Esophagus muscularis mucosa (tissue), 4 donors: ENCODE data around the gene RNF8. TPM values are rescaled to one million over a fixed set of nuclear protein-coding genes. Genes with fewer than 3 reads are reported as not detected.

Experiments
- DNase-seq: peaks from one replicate; pipeline ENCODE4 v3.0.0-alpha.2; 2017; ENCODE audit errors: extremely low spot score
- H3K27ac ChIP-seq, 4 donors: fragments of 200-600 bp; sonication (generic); replicated peaks in 1 of 4; 1 replicate in 3 of 4; 2 replicates in 1 of 4; pipeline ENCODE4 v1.5.1; 2016 to 2019; ENCODE audit warnings: mild to moderate bottlenecking in 1 of 4
- H3K27me3 ChIP-seq, 4 donors: fragments of 200-600 bp; sonication (generic); one replicate each; pipeline versions ENCODE4 v1.5.1 to v1.6.0; 2016 to 2019
- H3K36me3 ChIP-seq, 4 donors: fragments of 200-600 bp; sonication (generic); one replicate each; pipeline ENCODE4 v1.5.1; 2016 to 2019
- H3K4me1 ChIP-seq, 4 donors: fragments of 200-600 bp; sonication (generic); one replicate each; pipeline ENCODE4 v1.5.1; 2016 to 2019
- H3K4me3 ChIP-seq, 4 donors: fragments of 200-600 bp; sonication (generic); 1 replicate in 2 of 4; 2 replicates in 2 of 4; pipeline ENCODE4 v1.5.1; 2016 to 2019; ENCODE audit warnings: mild to moderate bottlenecking in 4 of 4, moderate library complexity in 1 of 4
- H3K9me3 ChIP-seq, 4 donors: fragments of 200-600 bp; sonication (generic); 1 replicate in 3 of 4; 2 replicates in 1 of 4; pipeline ENCODE4 v1.5.1; 2016 to 2019
- CTCF ChIP-seq, 3 experiments: fragments of 200-600 bp in 2 of 3; fragments of 450-650 bp in 1 of 3; sonication (generic) in 2 of 3; IDR thresholded peaks; one replicate each; pipeline ENCODE4 v1.5.1; 2017 to 2019; ENCODE audit warnings: antibody characterized with exemption in 3 of 3, mild to moderate bottlenecking in 2 of 3, moderate library complexity in 1 of 3
- EP300 ChIP-seq: sonication (generic); formaldehyde crosslinking; IDR thresholded peaks from one replicate; pipeline ENCODE4 v1.6.1; 2017; ENCODE audit warnings: antibody characterized with exemption
- POLR2A ChIP-seq: fragments of 450-650 bp; IDR thresholded peaks from one replicate; pipeline ENCODE4 v1.6.1; 2017; ENCODE audit warnings: antibody characterized with exemption, moderate library complexity, mild to moderate bottlenecking, low read depth
- POLR2AphosphoS5 ChIP-seq, 2 donors: sonication (generic); formaldehyde crosslinking; IDR thresholded peaks; one replicate each; pipeline ENCODE4 v1.6.1; 2017; ENCODE audit warnings: antibody characterized with exemption in 2 of 2
- whole genome bisulfite sequencing: methylation state at CpG from one replicate; pipeline ENCODE4 v1.1.5; 2018; 5-methylcytosine and 5-hydroxymethylcytosine counted together
- intact Hi-C: fragments of 100-400 bp; cut with DNase I; formaldehyde crosslinking; loops from one replicate; pipeline ENCODE4 v1.15.1; 2023
- total RNA-seq, 4 donors: library from RNA; depleted of rRNA; stranded (reverse); fragments of >200 nt; gene quantifications; one replicate each; pipeline versions ENCODE4 v1.1.0 to v1.2.1, GENCODE V29; 2016

RNF8 gene
- total RNA-seq, 4 donors from 2014 or later: 14.7 to 19.9 (median 18.3) TPM

DNA sequence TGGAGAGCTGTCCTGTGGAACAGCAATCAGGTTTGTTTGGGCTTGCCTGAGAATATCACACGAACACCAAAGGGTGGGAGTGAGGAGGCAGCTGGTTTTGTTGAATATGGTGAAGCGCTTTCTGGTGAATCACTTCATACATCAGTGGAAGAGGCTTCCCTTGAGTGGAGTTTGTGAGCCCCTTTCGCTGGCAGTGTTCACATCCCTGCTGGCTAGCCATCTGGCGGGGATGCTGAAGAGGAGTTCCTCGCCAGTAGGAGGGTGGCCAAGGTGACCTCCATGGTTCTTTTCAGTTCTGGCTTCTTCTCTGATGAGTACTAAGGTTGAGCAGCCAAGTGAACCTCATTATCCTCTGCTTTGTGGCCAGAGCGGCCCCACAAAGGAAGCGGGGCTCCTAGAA lies 37.7 kb upstream of the RNF8 start:
- Histone ChIP-seq H3K27me3 (no peaks in the 10 kb centered on the region), H3K9me3 (no peaks in the 10 kb centered on the region), H3K4me3 (no peak overlapping the region), H3K27ac (no peak overlapping the region), H3K4me1 (no peaks in the 10 kb centered on the region), H3K36me3 (peaks cover 20 to 87% (median 78%) of the 10 kb centered on the region in 4 donors)
- TF ChIP-seq POLR2A (no peak), EP300 (no peak), POLR2AphosphoS5 (IDR thresholded peaks at IDR 0.05) (no peak), CTCF (IDR thresholded peaks at IDR 0.05) (no peak)
- WGBS: 98% methylated on average over 7 of the region's 7 CpGs
- DNase-seq: no peak
- intact Hi-C loops: no loop called here

DNA sequence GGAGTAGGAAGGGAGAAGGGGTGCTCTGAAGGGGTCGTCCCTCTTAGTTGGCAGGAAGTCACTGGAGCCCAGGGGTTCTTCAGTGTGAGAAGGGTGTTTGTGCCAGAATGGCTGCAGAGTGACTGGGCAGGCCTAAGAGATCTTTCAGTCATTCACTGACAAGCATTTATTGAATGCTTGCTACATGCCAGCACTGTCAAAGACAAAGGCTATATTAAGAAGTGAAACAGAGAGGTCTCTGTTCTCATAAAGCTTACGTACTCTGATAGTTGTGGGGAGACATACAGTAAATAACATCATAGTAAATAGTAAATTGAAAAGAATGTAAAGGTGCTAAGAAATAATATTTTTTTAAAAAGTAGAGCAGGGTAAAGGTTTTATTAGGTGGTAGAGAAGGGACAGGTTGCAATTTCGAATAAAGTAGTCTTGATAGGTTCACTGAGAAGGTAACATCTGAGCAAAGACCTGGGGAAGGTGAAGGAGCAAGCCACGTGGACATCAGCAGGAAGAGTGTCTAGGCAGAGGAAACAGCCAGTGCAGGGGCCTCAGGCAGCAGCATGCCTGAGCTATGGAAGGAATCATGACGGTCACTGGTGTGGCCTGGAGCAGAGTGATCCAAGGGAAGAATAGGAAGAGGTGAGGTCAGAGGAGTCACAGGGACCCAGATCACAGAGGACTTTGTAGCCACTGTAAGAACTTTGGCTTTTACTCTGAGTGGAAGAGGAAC lies 36.3 kb upstream of the RNF8 start:
- Histone ChIP-seq H3K9me3 (no peaks in the 10 kb centered on the region), H3K27me3 (no peaks in the 10 kb centered on the region), H3K4me3 (no peak overlapping the region), H3K36me3 (peaks cover 29 to 99% (median 88%) of the 10 kb centered on the region in 4 donors), H3K27ac (no peak overlapping the region), H3K4me1 (no peaks in the 10 kb centered on the region)
- no peak for DNase-seq
- intact Hi-C loops: no loop called here
- 92% methylated on average over 5 of the region's 5 CpGs for WGBS
- TF ChIP-seq POLR2AphosphoS5 (IDR thresholded peaks at IDR 0.05) (no peak), POLR2A (no peak), EP300 (no peak), CTCF (IDR thresholded peaks at IDR 0.05) (no peak)

- no peaks in the 10 kb centered on the region for H3K27me3 ChIP-seq
- no peak overlapping the region for H3K27ac ChIP-seq
- intact Hi-C loops: no loop called here
- no peak for DNase-seq
- H3K9me3 ChIP-seq: no peaks in the 10 kb centered on the region
- peaks cover 13 to 85% (median 78%) of the 10 kb centered on the region in 4 donors for H3K36me3 ChIP-seq
- H3K4me3 ChIP-seq: no peak overlapping the region
- 84% methylated on average over 3 of the region's 3 CpGs for WGBS
- H3K4me1 ChIP-seq: peaks cover 0 to 13% (median 6%) of the 10 kb centered on the region in 4 donors
- TF ChIP-seq POLR2A (no peak), EP300 (no peak), POLR2AphosphoS5 (IDR thresholded peaks at IDR 0.05) (no peak), CTCF (IDR thresholded peaks at IDR 0.05) (no peak)
These were observed 34.6 kb upstream of the RNF8 start for GRCh38 chr6:37319156-37319555.

DNA sequence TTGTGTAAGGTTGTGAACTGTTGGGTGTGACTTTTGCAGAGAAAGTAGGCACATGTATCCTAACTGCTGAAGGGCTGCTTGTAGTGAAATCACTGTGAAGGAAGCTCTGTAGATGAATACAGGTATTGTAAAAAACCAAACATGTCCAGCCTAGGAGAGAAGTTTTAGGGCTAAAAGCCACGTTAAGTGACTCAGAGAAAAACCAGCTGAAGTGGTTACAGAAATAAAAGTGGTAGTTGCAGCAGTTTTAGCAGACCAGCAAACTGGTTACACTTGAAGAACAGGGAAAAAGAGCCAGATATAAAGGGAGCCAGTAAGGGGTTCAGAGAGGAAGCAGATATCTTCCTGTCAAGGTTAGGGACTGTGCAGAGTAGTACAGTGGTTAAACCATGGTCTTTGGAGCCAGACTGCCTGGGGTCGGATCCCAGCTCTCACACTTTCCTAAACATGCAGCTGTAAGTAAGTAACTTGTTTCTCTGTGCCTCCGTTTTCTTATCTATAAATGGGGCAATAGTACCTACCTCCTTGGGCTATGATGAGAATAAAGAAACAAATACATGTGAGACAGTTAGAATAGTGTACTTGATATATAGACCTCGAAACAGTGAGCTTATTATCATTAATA lies 33.8 kb upstream of the RNF8 start:
- WGBS: 87% methylated on average over 4 of the region's 4 CpGs
- peaks cover 0 to 18% (median 9%) of the 10 kb centered on the region in 4 donors for H3K4me1 ChIP-seq
- TF ChIP-seq POLR2AphosphoS5 (IDR thresholded peaks at IDR 0.05) (no peak), POLR2A (no peak), CTCF (IDR thresholded peaks at IDR 0.05) (no peak), EP300 (no peak)
- DNase-seq: no peak
- H3K27me3 ChIP-seq: no peaks in the 10 kb centered on the region
- H3K27ac ChIP-seq: no peak overlapping the region
- H3K36me3 ChIP-seq: peaks cover 9 to 77% (median 74%) of the 10 kb centered on the region in 4 donors
- no peak overlapping the region for H3K4me3 ChIP-seq
- intact Hi-C loops: no loop called here
- no peaks in the 10 kb centered on the region for H3K9me3 ChIP-seq
